NCI-H1417 treated with DMSO at 0.1 percent for 48 hours (cell line): ENCODE measurements around the gene NEK11.
"Not testable (repeated sequence)": the region's sequence is repeated elsewhere in the genome, so short reads cannot be mapped to it uniquely, and the experiment has no call there.

ENCODE experiments used
- DNase-seq: peaks from one replicate; lab custom pipeline; 2025; lab: John Stamatoyannopoulos, UW

The NEK11 gene

DNA sequence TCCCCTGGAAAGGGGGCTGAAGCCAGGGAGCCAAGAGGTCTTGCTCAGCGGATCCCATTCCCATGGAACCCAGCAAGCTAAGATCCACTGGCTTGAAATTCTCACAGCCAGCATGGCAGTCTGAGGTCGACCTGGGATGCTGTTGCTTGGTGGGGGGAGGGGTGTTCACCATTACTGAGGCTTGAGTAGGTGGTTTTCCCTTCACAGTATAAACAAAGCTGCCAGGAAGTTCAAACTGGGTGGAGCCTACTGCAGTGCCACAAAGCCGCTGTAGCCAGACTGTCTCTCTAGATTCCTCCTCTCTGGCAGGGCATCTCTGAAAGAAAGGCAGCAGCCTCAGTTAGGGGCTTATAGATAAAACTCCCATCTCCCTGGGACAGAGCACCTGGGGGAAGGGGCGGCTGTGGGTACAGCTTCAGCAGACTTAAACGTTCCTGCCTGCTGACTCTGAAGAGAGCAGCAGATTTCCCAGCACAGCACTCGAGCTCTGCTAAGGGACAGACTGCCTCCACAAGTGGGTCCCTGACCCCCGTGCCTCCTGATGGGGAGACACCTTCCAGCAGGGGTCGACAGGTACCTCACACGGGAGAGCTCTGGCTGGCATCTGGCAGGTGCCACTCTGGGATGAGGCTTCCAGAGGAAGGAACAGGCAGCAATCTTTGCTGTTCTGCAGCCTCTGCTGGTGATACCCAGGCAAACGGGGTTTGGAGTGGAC lies 15.8 kb downstream of the NEK11 start:
- not testable (repeated sequence) for DNase-seq

DNA sequence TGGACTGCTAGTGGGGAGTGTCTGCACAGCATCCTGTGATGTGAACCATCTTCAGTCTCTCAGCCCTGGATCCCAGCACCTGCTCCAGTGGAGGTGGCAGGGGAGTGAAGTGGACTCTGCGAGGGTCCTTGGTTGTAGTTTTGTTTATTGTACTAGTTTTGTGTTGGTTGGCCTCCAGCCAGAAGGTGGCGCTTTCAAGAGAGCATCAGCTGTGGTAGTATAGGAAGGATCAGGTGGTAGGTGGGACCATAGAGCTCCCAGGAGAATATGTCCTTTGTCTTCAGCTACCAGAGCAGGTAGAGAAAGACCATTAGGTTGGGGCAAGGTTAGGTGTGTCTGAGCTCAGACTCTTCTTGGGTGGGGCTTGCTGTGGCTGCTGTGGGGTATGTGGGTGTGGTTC lies 20.9 kb downstream of the NEK11 start:
- DNase-seq: no peak

- DNase-seq: no peak
These were observed 21.4 kb downstream of the NEK11 start for GRCh38 chr3:131048030-131048429.

GRCh38 chr3:131050001-131050400 lies 23.3 kb downstream of the NEK11 start:
- no peak for DNase-seq

DNA sequence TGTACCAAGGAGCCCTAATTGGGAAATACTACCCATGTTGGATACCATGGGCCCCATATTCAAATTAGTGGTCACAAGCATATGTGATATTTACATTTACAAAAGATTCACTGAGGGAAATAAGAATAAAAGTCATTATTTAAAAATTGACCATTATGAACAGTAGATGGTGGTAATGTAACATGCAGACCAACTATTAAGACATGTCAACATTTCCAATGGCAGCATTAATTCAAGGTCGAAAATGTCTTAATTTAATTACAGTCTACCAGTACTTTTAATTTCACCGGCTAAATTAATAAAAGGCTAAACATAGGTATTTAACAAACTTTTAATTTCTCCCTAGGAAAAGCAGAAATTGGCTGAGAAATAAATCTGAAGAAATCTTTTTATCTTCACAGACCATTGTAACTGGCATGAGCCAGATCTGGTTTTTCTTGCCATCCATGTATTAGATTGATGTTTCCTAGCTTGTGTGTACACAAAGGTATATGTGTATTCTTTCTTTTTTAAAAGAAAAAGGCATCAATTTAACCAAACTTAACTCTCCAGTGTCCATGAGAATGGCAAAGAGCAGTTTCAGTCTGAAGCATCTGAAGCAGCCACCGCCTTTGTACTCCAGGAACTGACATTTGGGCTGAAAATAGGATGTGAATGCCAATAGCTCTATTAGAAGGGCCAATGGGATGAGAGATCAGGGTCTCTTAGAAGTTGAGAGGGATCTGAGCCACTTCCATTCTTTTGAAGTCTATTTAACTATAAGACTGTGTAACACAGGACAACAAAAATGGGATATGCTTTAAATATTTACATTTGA lies 26.6 kb downstream of the NEK11 start:
- DNase-seq: no peak

GRCh38 chr3:131067983-131068382 lies 41.3 kb downstream of the NEK11 start:
- DNase-seq: no peak

DNA sequence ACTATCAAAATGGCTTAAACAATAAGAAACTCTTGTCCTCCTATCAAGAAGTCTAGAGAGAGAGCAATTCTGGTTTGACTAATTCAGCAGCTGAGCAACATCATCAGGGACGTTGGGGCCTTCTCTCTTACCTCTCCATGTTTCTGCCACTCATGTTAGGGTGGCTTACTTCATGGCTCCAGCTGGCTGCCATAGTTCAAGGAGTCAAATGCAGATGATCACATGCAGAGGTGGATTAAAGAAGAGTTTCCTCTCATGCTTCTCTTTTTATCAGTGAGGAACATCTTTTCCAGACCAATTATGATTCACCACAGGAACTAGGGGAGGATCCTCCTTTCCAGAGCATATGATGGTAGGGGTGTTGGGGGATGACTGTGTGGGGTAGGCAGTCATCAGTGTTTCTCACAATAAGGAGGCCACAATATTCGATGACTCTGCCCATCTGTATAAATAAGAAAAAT lies 45.5 kb downstream of the NEK11 start:
- DNase-seq: no peak

- DNase-seq: no peak
These were observed 46.2 kb downstream of the NEK11 start for GRCh38 chr3:131072845-131073244.

DNA sequence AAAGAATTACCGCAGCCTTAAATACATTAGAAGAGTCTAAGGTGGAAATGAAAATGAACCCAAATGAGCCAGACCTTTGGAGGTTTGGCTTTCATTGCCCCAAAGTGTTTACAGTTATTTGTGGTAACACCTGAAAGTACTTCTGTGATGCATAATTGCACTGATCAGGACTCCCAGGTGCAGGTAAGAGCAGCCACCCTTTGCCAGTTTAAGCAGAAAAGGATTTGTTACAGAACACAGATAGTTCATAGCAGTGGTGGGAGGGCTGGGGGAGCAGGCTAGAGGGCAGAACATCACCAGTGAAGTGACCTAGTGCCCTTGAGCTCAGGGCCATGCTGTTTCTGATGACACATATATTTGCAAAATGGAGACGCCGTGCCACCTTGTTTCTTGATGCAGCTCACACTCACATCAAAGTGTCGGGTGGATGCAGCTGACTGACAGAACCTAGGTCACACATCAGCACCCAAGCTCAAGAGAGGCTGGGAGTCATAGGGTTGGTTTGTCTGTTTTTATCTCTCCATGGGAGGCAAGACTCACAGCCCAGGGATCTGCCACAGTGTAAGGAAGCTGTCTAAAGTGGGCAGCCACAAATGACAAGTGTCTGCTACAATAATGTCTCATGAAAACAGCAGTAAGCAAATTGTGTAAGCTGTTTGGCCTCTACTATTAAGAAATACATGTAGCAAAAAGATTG lies 49.1 kb downstream of the NEK11 start:
- no peak for DNase-seq

DNA sequence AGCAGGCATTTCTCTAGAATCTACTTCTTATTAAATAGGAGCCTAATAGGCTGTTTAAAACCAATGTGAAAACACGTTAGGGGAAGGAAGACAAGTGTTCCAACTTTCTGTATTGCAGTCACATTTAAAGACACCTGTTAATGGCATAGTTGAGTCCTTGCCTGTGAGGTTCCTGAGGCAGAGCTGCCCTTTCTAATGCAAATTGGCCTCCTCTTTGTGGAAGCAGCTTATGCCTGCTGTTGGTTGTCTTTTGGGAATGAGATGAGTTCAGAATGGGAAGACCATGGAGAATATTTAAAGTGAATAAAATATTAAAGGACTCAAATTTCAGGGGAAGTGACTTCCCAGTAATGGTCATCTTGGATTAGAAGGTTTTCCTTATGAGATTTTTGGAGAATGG lies 51.2 kb downstream of the NEK11 start:
- DNase-seq: no peak

- DNase-seq: no peak
These were observed 52.4 kb downstream of the NEK11 start for GRCh38 chr3:131079086-131079485.

GRCh38 chr3:131081224-131081623 lies 54.5 kb downstream of the NEK11 start:
- DNase-seq: no peak

DNA sequence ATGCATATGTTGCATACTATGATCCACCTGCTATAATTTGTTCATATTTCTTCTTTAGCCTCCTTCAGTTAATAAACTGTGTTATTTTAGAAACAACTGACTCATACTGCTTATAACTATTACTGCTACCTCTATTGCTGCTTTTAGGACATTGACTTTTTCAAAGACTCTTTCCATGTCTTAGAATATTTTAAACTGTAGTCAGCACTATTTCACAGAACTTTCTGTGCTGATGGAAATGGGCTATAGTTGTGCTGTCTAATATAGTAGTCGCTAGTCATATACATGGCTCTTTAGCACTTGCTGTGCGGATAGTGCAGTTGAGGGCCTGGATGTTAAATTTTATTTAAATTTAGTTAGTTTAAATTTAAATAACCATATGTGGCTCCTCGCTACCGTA lies 55.6 kb downstream of the NEK11 start:
- no peak for DNase-seq

DNA sequence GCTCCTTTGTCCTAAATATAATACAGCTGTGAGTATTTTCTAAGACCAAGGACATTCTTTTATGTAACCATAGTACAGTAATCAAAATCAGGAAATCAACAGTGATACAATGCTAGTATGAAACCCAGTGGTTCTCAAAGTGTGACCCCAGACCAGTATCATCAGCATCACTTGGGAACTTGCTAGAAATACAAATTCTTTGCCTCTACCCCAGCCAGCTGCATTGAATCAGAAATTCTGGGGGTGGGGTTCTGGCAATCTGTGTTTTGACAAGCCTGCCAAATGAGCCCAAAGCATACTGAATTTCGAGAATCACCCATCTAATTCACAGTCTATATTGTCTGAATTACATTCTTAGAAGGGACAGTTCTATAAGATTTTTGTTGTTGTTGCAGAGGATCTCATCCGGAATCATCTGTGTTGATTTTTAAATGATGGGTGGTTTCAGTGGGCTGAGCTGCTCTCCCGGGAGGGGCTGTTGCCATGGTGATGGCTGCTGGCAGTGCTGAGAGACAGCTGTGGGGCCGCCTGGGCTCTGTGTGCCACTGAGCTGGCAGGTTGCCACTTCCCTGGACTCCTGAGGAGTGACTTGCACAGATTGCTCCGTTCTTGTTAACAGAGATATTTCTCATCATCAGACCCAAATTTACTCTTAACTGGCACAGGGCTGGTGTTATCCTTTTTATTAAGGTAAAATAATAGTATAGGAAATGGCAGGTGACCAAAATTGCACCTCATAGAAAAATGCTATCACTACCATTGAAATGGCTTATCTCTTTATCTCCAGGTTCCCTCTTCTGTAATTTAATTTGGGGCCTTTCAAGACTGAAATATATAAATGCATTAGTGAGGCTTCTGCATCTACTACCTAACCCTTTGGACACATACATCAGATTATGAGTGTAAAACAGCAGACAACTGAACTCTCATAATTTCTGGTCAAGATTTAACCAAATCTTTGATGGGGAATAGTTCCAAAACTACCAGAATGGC lies 56.5 kb downstream of the NEK11 start:
- DNase-seq: peak; percentile 56

GRCh38 chr3:131091768-131092167 lies 65.1 kb downstream of the NEK11 start:
- DNase-seq: no peak

GRCh38 chr3:131107637-131108433 lies 81.2 kb downstream of the NEK11 start:
- no peak for DNase-seq

GRCh38 chr3:131109156-131109555 lies 82.5 kb downstream of the NEK11 start:
- DNase-seq: no peak

DNA sequence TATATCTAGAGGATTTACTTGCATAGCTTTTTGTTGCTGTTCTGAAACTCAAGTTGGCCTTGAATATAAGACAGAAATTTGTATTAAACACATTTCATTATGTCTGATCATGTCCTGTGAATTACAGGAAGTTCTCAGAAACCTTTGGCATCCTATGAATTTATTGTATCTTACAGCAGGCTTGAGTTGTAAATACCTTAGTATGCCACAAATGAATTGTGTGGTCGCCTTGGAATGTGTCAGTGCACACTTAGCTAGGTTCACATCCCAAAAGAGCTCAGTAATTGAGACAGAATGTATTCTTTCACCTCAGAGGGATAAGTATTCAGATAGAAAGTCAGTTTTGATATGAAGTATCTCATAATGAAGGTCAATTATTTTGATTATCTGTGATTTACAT lies 83.4 kb downstream of the NEK11 start:
- DNase-seq: no peak

GRCh38 chr3:131114256-131114655 lies 87.6 kb downstream of the NEK11 start:
- DNase-seq: no peak

GRCh38 chr3:131125684-131126083 lies 99.0 kb downstream of the NEK11 start:
- no peak for DNase-seq

- no peak for DNase-seq
These were observed 114.2 kb downstream of the NEK11 start for GRCh38 chr3:131140891-131141290.
